Measurements from ENCODE around the gene ITGB2.

ITGB2 gene

DNA sequence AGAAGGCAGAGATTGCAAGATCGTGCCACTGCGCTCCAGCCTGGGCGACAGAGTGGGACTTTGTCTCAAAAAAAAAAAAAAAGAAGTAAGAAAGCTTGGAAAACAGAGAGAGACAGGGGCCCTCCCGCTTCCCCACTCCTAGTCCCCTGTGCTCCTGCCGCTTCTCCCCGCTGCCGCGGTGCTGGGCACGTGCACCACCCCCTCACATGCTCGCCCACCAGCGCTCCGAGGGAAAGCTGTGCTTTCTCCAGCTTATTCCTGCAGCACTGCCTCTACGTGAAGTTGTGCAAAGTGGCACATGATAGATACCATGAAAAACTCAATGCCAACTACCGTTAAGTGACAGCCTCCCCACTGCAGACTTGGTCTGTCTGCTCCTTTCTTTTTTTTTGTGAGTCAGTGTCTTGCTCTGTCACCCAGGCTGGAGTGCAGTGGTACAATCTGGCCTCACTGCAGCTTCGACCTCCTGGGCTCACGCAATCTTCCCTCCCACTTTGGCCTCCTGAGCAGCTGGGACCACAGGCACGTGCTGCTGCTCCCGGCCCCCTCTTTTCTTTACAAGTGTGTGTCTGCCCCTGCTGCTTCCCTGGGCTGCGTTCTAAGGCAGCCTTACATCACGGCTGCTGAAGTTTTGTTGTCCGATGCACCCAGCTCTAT lies 34.6 kb upstream of the ITGB2 start:
- no peak for DNase-seq

DNA sequence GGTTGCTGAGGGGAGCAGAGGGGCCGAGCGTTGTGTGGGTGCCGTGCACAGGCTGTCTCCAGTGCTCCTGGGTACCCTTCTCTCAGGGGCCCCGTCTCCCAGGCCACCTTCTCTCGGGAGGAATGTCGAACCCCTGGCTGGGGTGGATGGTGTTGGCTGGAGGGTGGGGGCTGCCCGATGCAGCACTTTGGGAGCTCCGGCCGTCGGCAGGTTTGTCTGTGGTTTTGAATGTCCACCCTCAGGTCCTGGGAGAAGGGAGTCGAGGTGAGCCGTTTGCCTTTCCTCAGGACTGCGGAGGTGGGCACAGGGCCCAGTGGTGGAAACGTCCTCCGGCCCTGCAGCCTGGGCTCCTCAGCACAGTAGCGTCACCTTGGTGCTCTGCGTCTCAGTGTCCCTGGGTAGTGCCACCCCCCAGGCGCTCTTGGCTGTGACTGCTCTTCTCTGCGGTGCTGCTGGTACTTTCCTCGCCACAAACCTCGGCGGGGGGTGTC lies 33.6 kb upstream of the ITGB2 start:
- DNase-seq, result no peak

GRCh38 chr21:44953628-44954021 lies 32.9 kb upstream of the ITGB2 start:
- no peak for DNase-seq

DNA sequence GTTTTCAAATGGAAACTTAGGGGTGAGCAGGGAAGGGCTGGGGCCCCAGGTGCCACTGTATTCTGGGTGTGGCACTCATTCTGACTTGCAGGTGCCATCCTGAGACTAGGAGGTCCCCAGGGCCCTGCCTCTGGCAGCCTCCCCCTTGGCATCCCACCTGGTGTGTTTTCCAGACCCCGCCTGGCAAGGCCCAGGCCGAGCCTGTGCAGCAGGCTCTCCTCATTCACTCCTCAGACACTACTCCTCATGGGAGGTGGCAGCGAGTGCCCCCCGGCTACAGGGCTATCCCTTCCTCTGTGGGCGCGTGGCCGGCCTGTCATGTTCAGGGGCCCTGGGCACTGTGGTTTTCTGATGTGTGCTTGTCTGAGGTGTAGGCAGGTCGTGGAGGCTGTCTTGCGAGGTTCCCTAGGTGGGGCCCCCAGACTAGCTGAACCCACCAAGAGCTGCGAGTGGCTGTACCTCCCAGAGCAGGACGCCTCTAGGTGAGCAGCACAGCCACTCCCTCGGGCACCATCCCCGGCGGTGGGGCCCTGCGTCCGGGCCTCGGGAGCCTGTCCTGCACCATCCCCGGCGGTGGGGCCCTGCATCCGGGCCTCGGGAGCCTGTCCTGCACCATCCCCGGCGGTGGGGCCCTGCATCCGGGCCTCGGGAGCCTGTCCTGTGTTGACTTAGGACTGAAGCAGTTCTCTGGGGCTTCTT lies 32.4 kb upstream of the ITGB2 start:
- DNase-seq, result no peak

- no peak for DNase-seq
Observed at GRCh38 chr21:44952116-44952928, 31.6 kb upstream of the ITGB2 start.

GRCh38 chr21:44951186-44951915 lies 30.7 kb upstream of the ITGB2 start:
- no peak for DNase-seq

DNA sequence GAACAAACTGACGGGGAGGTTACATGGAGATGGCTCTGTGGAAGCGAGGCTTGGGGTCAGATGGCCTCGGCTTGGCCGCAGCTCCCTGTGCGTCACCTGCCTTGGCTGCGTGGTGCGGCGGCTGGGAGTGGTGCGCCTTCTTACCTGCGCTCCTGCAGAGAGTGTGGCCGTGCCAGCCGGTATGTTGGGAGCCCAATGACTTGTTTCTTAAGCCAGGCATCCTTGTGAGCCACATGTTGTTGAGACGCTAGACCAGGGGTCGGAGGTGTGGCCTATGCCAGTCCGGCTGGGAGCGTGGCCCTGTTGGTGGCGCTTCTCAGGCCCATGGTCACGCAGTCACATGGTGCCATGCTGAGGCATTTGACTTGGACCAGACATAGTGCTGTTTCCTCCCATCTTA lies 29.7 kb upstream of the ITGB2 start:
- DNase-seq, result no peak

GRCh38 chr21:44949779-44950198 lies 29.1 kb upstream of the ITGB2 start:
- DNase-seq, result peak; percentile 37 to 77

GRCh38 chr21:44949161-44949778 lies 28.6 kb upstream of the ITGB2 start:
- peak in 1 of 2 experiments; percentile 43 for DNase-seq

- DNase-seq, result no peak
Observed at GRCh38 chr21:44948426-44949120, 27.9 kb upstream of the ITGB2 start.

- DNase-seq, result no peak
Observed at GRCh38 chr21:44947930-44948331, 27.2 kb upstream of the ITGB2 start.

GRCh38 chr21:44947111-44947929 lies 26.6 kb upstream of the ITGB2 start:
- no peak for DNase-seq

DNA sequence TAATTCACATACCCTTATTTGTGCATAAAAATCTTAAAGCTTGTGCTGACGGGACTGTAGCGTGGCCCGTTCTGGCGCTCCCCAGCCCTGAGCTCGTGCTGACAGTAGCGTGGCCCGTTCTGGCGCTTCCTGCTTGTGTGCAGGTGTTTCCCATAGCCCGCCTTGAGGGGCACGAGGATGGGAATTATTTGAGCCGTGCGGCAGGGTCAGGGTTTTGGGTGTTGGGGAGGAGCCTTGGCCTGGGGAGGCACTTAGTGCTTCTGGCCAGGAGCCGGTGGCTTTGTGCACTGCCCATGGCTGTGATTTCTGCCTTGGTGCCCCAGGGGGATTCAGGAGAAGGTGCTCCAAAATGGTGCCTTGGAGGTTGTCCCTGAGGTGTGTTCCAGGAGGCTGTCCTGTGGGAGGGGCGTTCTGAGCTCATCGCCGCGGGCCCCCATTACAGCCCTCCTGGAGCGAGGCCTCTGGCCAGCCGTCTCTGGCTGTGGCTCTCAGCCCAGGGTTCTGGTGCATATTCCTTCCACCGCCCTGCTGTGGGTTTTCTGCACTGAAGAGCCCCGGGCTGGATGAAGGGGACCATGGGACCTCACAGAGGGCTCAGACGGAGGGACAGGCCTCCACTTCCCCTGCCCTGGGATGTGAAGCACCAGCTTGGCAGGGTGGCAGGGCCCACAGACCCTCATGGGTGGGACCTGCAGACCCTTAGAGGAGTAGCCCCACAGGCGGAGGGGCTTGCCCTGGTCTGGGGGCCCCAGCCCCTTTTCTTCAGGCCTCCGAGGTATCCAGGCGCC lies 25.7 kb upstream of the ITGB2 start:
- no peak for DNase-seq

- no peak for DNase-seq
Observed at GRCh38 chr21:44944596-44944995, 23.9 kb upstream of the ITGB2 start.

DNA sequence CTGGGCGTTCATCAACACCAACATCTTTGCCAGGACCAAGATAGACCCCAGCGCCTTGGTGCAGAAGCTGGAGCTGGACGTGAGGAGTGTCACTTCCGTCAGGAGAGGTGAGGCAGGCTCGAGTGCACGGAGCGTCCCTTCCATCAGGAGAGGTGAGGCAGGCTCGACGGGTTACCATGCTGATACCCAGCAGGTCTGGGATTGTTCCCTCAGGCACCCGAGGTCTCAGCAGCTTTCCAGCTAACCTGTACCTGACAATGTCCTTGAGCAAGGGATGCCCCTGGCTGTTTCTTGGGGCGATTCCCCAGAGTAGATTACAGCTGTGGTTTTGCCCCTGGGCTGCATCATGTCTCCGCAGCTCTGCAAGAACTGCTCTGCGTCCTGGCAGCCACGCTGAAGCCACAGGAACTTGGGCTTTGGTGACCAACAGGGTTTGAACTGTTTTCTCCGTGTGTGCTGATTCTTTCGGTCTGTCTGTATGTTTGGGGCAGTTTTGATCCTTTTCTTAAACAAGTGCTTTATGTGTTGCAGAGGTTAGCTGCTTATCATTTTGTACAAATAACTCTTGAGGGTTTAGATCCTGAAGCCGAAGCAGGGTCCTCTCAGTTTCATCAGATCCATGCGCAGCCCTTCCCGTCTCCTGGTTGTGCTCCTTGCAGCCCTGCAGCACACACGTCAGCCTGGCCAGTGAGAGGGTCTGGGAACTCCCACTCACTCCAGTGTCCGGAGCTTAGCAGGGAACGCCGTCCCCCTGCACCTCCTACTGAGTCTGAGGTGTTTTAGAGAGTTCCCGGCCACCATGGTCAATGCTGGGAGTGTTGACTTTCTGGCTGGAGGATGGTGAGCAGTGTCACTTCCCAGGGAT lies 23.2 kb upstream of the ITGB2 start:
- DNase-seq, result no peak

- DNase-seq, result no peak
Observed at GRCh38 chr21:44943005-44943685, 22.4 kb upstream of the ITGB2 start.

GRCh38 chr21:44942566-44942965 lies 21.9 kb upstream of the ITGB2 start:
- no peak for DNase-seq

GRCh38 chr21:44941567-44941966 lies 20.9 kb upstream of the ITGB2 start:
- no peak for DNase-seq

Measured in NCI-H526 (cell line).